Calu3 (cell line): ENCODE results near the gene SPPL3. TPM values are rescaled to one million over a fixed set of nuclear protein-coding genes. Genes with fewer than 3 reads are reported as not detected.

Source experiments
- BruUV-seq: library from RNA; stranded (reverse); fragments of 400-500 nt; replicated peaks from 2 replicates; lab custom pipeline; 2021; lab: Mats Ljungman, UMichigan
- CTCF ChIA-PET: fragments of 300-600 bp; sonication (Branson Sonifier 250); formaldehyde crosslinking; loops from one replicate; lab custom pipeline; 2022; ENCODE audit warnings: antibody characterized with exemption; lab: Charles Lee
- DNase-seq: peaks from one replicate; pipeline ENCODE4 v3.0.0; 2022
- H3K27ac Mint-ChIP-seq: one replicate; pipeline ENCODE4 v1.8.0; 2022; ENCODE audit warnings: mixed read lengths; ENCODE audit not compliant: unreplicated experiment
- H3K27me3 Mint-ChIP-seq: one replicate; pipeline ENCODE4 v1.8.0; 2022; ENCODE audit warnings: mixed read lengths; ENCODE audit not compliant: unreplicated experiment
- H3K36me3 Mint-ChIP-seq: one replicate; pipeline ENCODE4 v1.8.0; 2022; ENCODE audit warnings: mild to moderate bottlenecking, moderate library complexity, mixed read lengths; ENCODE audit not compliant: insufficient read depth, unreplicated experiment
- H3K4me1 Mint-ChIP-seq: one replicate; pipeline ENCODE4 v1.8.0; 2022; ENCODE audit warnings: mild to moderate bottlenecking, low read depth, mixed read lengths; ENCODE audit not compliant: unreplicated experiment
- H3K4me3 Mint-ChIP-seq: one replicate; pipeline ENCODE4 v1.8.0; 2022; ENCODE audit warnings: mild to moderate bottlenecking, low read depth, moderate library complexity, mixed read lengths; ENCODE audit not compliant: unreplicated experiment
- H3K9me3 Mint-ChIP-seq: one replicate; pipeline ENCODE4 v1.8.0; 2022; ENCODE audit warnings: low read depth, mixed read lengths; ENCODE audit not compliant: unreplicated experiment
- CTCF ChIP-seq: fragments of 200-600 bp; IDR thresholded peaks from one replicate; pipeline ENCODE4 v1.8.0; 2022; ENCODE audit warnings: antibody characterized with exemption; ENCODE audit not compliant: unreplicated experiment
- intact Hi-C: fragments of 100-400 bp; cut with micrococcal nuclease; formaldehyde crosslinking; loops from one replicate; pipeline ENCODE4 v1.10.0; 2022; ENCODE audit not compliant: unreplicated experiment
- total RNA-seq: library from RNA; stranded (reverse); gene quantifications from 2 replicates; pipeline ENCODE4 v1.2.3, GENCODE V29; 2022

SPPL3 gene
- total RNA-seq, 1 experiment from 2014 or later: 61.0 TPM

DNA sequence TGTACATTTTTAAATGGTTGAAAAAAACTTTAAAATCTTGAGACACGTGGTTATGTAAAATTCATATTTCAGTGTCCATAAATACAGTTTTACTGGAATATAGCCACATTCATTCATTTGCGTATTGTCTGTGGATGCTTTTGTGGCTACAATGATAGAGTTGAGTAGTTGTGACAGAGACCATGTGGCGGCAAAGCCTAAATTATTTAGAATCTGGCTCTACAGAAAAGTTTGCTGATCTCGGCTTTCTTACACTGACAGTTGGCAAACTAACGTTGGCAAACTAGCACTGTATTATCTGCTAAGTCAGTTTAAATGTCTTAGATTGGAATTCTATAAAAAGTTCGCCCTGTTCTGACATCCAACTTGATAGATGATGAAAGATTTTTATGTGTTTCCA is 191.5 kb downstream of the SPPL3 start:
- Mint-ChIP-seq H3K27me3 (no peaks in the 10 kb centered on the region), H3K4me1 (peaks cover 35% of the 10 kb centered on the region), H3K4me3 (no peak overlapping the region), H3K9me3 (no peaks in the 10 kb centered on the region), H3K27ac (no peak overlapping the region), H3K36me3 (peaks cover 50% of the 10 kb centered on the region)
- intact Hi-C loops: no loop called here
- BruUV-seq: no TSS peak
- DNase-seq: no peak
- no peak for TF ChIP-seq CTCF
- CTCF ChIA-PET: no interaction called here

Other genes starting within 250 kb of the SPPL3 start
- gene MLEC, start 217.2 kb downstream of the SPPL3 start, total RNA-seq: 268 and 290 TPM in 2 replicates
- gene UNC119B, start 193.9 kb downstream of the SPPL3 start, total RNA-seq: 31.6 and 33.5 TPM in 2 replicates
- gene ACADS, start 178.5 kb downstream of the SPPL3 start, total RNA-seq: 16.1 and 21.2 TPM in 2 replicates
- 8.4 and 10.0 TPM in 2 replicates for gene HNF1A, start 74.2 kb upstream of the SPPL3 start, total RNA-seq
- gene C12orf43, start 112.1 kb upstream of the SPPL3 start, total RNA-seq: 26.2 and 28.7 TPM in 2 replicates
- gene OASL, start 134.9 kb upstream of the SPPL3 start, total RNA-seq: 73.7 and 231 TPM in 2 replicates
- not detected in 2 replicates for gene P2RX7, start 228.5 kb upstream of the SPPL3 start, total RNA-seq